Hematopoietic multipotent progenitor cell treated with erythropoietin and hydrocortisone succinate and interleukin-3 and kit ligand, for 8 days (in vitro differentiated cells): Measurements from ENCODE around the gene TSPAN18.

Experiments
- DNase-seq: peaks from one replicate; pipeline ENCODE4 v3.0.0-alpha.2; 2015

TSPAN18 gene

GRCh38 chr11:44803009-44803408, 76.2 kb downstream of the TSPAN18 start:
- DNase-seq = no peak

- no peak for DNase-seq
These were observed 78.0 kb downstream of the TSPAN18 start for GRCh38 chr11:44804449-44805437.

GRCh38 chr11:44805596-44805995, 78.8 kb downstream of the TSPAN18 start:
- DNase-seq = no peak

- no peak for DNase-seq
These were observed 81.4 kb downstream of the TSPAN18 start for GRCh38 chr11:44808053-44808753.

GRCh38 chr11:44809283-44809682, 82.5 kb downstream of the TSPAN18 start:
- no peak for DNase-seq

- DNase-seq = no peak
These were observed 85.2 kb downstream of the TSPAN18 start for GRCh38 chr11:44811841-44812448.

- DNase-seq = no peak
These were observed 86.2 kb downstream of the TSPAN18 start for GRCh38 chr11:44812971-44813370.

GRCh38 chr11:44813401-44813800, 86.6 kb downstream of the TSPAN18 start:
- DNase-seq = no peak

- DNase-seq = no peak
These were observed 88.3 kb downstream of the TSPAN18 start for GRCh38 chr11:44814881-44815592.

GRCh38 chr11:44815917-44816456, 89.2 kb downstream of the TSPAN18 start:
- no peak for DNase-seq

GRCh38 chr11:44816761-44817160, 90.0 kb downstream of the TSPAN18 start:
- DNase-seq = no peak

GRCh38 chr11:44817207-44817949, 90.6 kb downstream of the TSPAN18 start:
- no peak for DNase-seq

- DNase-seq = no peak
These were observed 91.3 kb downstream of the TSPAN18 start for GRCh38 chr11:44818110-44818509.

- DNase-seq = no peak
These were observed 92.6 kb downstream of the TSPAN18 start for GRCh38 chr11:44819346-44819745.

- no peak for DNase-seq
These were observed 95.6 kb downstream of the TSPAN18 start for GRCh38 chr11:44822369-44822768.

- peak; percentile 29 for DNase-seq
These were observed 96.2 kb downstream of the TSPAN18 start for GRCh38 chr11:44823006-44823405.

GRCh38 chr11:44823868-44824267, 97.1 kb downstream of the TSPAN18 start:
- DNase-seq = no peak

GRCh38 chr11:44824300-44824704, 97.5 kb downstream of the TSPAN18 start:
- DNase-seq = no peak

- no peak for DNase-seq
These were observed 98.5 kb downstream of the TSPAN18 start for GRCh38 chr11:44825058-44825785.

GRCh38 chr11:44826922-44827643, 100.3 kb downstream of the TSPAN18 start:
- DNase-seq = no peak
